ENCODE results near the gene HNRNPA0.

The HNRNPA0 gene

DNA sequence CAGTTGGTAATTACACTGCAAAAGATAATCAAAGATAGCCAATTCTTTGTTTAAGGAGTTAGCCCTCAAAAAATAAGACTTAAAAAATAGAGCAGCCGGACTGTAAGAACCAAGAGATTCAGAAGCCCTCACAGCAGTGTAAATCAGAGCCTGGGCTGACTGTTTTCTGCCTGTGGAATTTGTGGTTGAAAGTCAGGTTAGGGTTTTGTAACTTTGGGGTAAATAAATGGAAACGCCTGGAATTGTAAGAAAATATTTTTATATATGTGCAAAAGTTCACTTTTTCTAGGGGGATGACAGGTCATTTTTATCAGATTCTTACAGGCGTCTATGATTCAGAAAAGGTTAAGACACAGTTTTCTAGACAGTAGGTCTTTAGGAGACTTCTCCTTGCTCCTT is 53.9 kb downstream of the HNRNPA0 start:
- H3K4me3 ChIP-seq (ENCODE audit: low read depth, low read length): no peak overlapping the region
- TF ChIP-seq CTCF (IDR thresholded peaks at IDR 0.05; ENCODE audit: borderline replicate concordance, insufficient read depth, low read depth, low read length): no peak

- no peak overlapping the region for H3K4me3 ChIP-seq (ENCODE audit: low read depth, low read length)
- no peak for TF ChIP-seq CTCF (IDR thresholded peaks at IDR 0.05; ENCODE audit: borderline replicate concordance, insufficient read depth, low read depth, low read length)
Observed at GRCh38 chr5:137699336-137700281, 54.6 kb downstream of the HNRNPA0 start.

- TF ChIP-seq CTCF (IDR thresholded peaks at IDR 0.05; ENCODE audit: borderline replicate concordance, insufficient read depth, low read depth, low read length): no peak
- no peak overlapping the region for H3K4me3 ChIP-seq (ENCODE audit: low read depth, low read length)
Observed at GRCh38 chr5:137696481-137696880, 57.7 kb downstream of the HNRNPA0 start.

DNA sequence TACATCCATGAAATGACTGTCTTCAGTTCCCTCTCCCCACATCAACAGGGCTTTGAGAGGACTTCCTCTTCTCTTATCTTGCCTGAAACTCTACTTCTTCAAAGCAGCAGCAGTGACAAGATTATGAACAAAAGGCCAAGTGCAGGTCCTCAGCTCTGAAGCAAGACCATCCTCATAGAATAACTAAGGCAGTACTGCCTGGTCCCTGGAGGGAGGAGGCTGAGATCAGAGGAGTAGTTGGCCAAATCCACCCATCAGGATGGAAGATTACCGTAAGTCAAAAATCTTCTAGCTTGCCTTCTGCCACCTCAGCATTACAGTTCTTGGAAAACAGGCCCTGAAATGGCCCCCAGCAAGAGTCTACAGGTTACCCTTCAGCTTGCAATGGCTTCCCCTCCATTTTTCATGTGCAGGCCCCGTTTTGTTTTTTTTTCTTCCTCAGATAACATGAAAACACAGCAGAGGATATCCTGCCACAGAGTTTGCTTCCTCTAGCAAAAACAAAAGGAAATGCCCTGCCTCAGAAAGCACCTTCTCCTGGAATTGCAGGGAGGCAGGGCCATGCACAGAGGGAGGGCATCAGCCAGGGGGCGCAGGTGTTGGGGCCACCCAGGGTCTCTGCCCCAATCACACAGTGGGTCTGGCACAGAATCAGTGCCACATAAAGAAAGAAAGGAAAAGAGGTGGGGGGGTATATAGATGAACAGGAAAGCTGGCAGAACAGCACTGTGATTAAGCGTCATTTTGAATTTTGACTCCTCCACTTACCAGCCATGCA is 58.3 kb downstream of the HNRNPA0 start:
- H3K4me3 ChIP-seq (ENCODE audit: low read depth, low read length): no peak overlapping the region
- TF ChIP-seq CTCF (IDR thresholded peaks at IDR 0.05; ENCODE audit: borderline replicate concordance, insufficient read depth, low read depth, low read length): no peak

All from GM12875 (cell line).